Tibial artery (tissue), 4 donors: ENCODE data around the gene IL3RA.

Experiments
- DNase-seq, 2 donors: peaks; one replicate each; pipeline ENCODE4 v3.0.0-alpha.2; 2019
- H3K27ac ChIP-seq, 2 donors: fragments of 200-600 bp; sonication (generic) in 1 of 2; 1 replicate in 1 of 2; 2 replicates in 1 of 2; pipeline ENCODE4 v1.5.1; 2018 to 2019; ENCODE audit warnings: mild to moderate bottlenecking in 1 of 2
- H3K27me3 ChIP-seq, 2 donors: fragments of 200-600 bp; sonication (generic) in 1 of 2; one replicate each; pipeline versions ENCODE4 v1.5.1 to v1.6.0; 2016 to 2019
- H3K36me3 ChIP-seq, 3 donors: fragments of 200-600 bp; sonication (generic) in 2 of 3; one replicate each; pipeline ENCODE4 v1.5.1; 2016 to 2019; ENCODE audit warnings: mild to moderate bottlenecking in 2 of 3
- H3K4me1 ChIP-seq, 4 donors: fragments of 200-600 bp; sonication (generic) in 2 of 4; 1 replicate in 3 of 4; 2 replicates in 1 of 4; pipeline ENCODE4 v1.5.1; 2016 to 2019
- H3K4me3 ChIP-seq, 2 donors: fragments of 200-600 bp; sonication (generic) in 1 of 2; 1 replicate in 1 of 2; 2 replicates in 1 of 2; pipeline ENCODE4 v1.5.1; 2018 to 2019; ENCODE audit warnings: mild to moderate bottlenecking in 2 of 2
- H3K9me3 ChIP-seq, 3 donors: fragments of 200-600 bp; sonication (generic) in 1 of 3; one replicate each; pipeline ENCODE4 v1.5.1; 2016 to 2019
- CTCF ChIP-seq, 2 experiments: fragments of 200-600 bp in 1 of 2; fragments of 450-650 bp in 1 of 2; IDR thresholded peaks; one replicate each; pipeline ENCODE4 v1.5.1; 2017 to 2019; ENCODE audit warnings: antibody characterized with exemption in 2 of 2, mild to moderate bottlenecking in 1 of 2, moderate library complexity in 1 of 2
- intact Hi-C: fragments of 100-400 bp; cut with DNase I; formaldehyde crosslinking; loops from one replicate; pipeline ENCODE4 v1.15.0; 2023; ENCODE audit warnings: low total_unique reads

The IL3RA gene

GRCh38 chrX:1355131-1356046, 18.8 kb downstream of the IL3RA start:
- no peak overlapping the region for H3K27ac ChIP-seq
- H3K9me3 ChIP-seq: peaks cover 0 to 10% (median 6%) of the 10 kb centered on the region in 3 donors
- intact Hi-C loops: no loop called here
- H3K4me1 ChIP-seq: no peaks in the 10 kb centered on the region
- peaks cover 18 to 29% (median 24%) of the 10 kb centered on the region in 3 donors for H3K36me3 ChIP-seq
- no peak overlapping the region for H3K4me3 ChIP-seq
- TF ChIP-seq CTCF (IDR thresholded peaks at IDR 0.05): no peak
- H3K27me3 ChIP-seq: no peaks in the 10 kb centered on the region
- no peak for DNase-seq

GRCh38 chrX:1357993-1358392, 21.4 kb downstream of the IL3RA start:
- no peak for DNase-seq
- H3K27ac ChIP-seq: no peak overlapping the region
- H3K4me3 ChIP-seq: no peak overlapping the region
- peaks cover 0 to 10% (median 6%) of the 10 kb centered on the region in 3 donors for H3K9me3 ChIP-seq
- intact Hi-C loops: no loop called here
- no peaks in the 10 kb centered on the region for H3K27me3 ChIP-seq
- H3K36me3 ChIP-seq: peaks cover 21 to 48% (median 23%) of the 10 kb centered on the region in 3 donors
- no peak for TF ChIP-seq CTCF (IDR thresholded peaks at IDR 0.05)
- H3K4me1 ChIP-seq: no peaks in the 10 kb centered on the region

GRCh38 chrX:1358793-1359476, 22.4 kb downstream of the IL3RA start:
- Histone ChIP-seq H3K36me3 (peaks cover 21 to 50% (median 31%) of the 10 kb centered on the region in 3 donors), H3K9me3 (peaks cover 0 to 10% (median 6%) of the 10 kb centered on the region in 3 donors), H3K27ac (no peak overlapping the region), H3K4me1 (no peaks in the 10 kb centered on the region), H3K4me3 (no peak overlapping the region), H3K27me3 (no peaks in the 10 kb centered on the region)
- no peak for TF ChIP-seq CTCF (IDR thresholded peaks at IDR 0.05)
- DNase-seq: no peak
- intact Hi-C loops: no loop called here

DNA sequence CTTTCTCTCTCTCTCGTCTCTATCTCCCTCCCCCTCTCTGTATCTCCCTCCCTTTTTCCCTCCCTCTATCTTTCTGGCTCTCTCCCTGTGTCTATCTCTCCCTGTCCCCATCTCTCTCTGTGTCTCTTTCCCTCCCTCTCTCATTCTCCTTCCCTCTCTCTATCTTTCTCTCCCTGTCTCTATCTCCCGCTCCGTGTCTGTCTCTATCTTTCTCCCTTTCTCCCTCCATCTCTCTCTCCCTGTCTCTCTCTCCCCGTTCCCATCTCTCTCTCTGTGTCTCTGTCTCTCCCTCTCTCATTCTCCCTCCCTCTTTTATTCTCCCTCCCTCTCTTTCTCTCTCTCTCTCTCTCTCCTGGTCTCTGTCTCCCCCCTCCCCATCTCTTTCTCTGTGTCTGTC, 22.9 kb downstream of the IL3RA start:
- no peak for DNase-seq
- H3K9me3 ChIP-seq: peaks cover 0 to 10% (median 6%) of the 10 kb centered on the region in 3 donors
- H3K27ac ChIP-seq: no peak overlapping the region
- no peaks in the 10 kb centered on the region for H3K4me1 ChIP-seq
- H3K27me3 ChIP-seq: no peaks in the 10 kb centered on the region
- no peak for TF ChIP-seq CTCF (IDR thresholded peaks at IDR 0.05)
- peaks cover 21 to 55% (median 36%) of the 10 kb centered on the region in 3 donors for H3K36me3 ChIP-seq
- no peak overlapping the region for H3K4me3 ChIP-seq
- intact Hi-C loops: no loop called here

DNA sequence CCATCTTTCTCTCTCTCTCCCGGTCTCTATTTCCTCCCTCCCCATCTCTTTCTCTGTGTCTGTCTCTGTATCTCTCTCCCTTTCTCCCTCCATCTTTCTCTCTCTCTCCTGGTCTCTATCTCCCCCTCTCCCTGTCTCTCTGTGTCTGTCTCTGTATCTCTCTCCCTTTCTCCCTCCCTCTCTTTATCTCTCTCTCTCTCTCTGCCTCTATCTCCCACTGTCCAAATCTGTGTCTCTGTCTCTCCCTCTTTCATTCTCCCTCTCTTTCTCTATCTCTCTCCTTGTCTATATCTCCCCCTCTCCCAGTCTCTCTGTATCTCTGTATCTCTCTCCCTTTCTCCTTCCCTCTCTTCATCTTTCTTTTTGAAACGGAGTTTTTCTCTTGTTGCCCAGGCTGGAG, 23.6 kb downstream of the IL3RA start:
- Histone ChIP-seq H3K27ac (no peak overlapping the region), H3K27me3 (no peaks in the 10 kb centered on the region), H3K4me1 (no peaks in the 10 kb centered on the region), H3K9me3 (peaks cover 0 to 10% (median 6%) of the 10 kb centered on the region in 3 donors), H3K4me3 (no peak overlapping the region), H3K36me3 (peaks cover 21 to 60% (median 36%) of the 10 kb centered on the region in 3 donors)
- intact Hi-C loops: no loop called here
- no peak for DNase-seq
- TF ChIP-seq CTCF (IDR thresholded peaks at IDR 0.05): no peak
